HepG2 (cell line): ENCODE measurements around the gene ARHGAP32. TPM values are rescaled to one million over a fixed set of nuclear protein-coding genes. Genes with fewer than 3 reads are reported as not detected.
"Not testable (repeated sequence)": the region's sequence is repeated elsewhere in the genome, so short reads cannot be mapped to it uniquely, and the experiment has no call there.

Experiments
- ATAC-seq: fragments of 200-7000 bp; cut with Tn5 transposase; 3 replicates; pipeline ENCODE4 v1.9.1; 2020; ENCODE audit warnings: mild to moderate bottlenecking, moderate library complexity
- BruUV-seq: library from RNA; stranded (reverse); fragments of 400-500 nt; replicated peaks from 2 replicates; lab custom pipeline; 2021; lab: Mats Ljungman, UMichigan
- CTCF ChIA-PET: fragments of 300-600 bp; formaldehyde crosslinking; extraction: SDS; loops from one replicate; lab custom pipeline; 2021; ENCODE audit warnings: low total read pairs, inconsistent platforms, low intra/inter-chr PET ratio; lab: Yijun Ruan, JAX
- POLR2A ChIA-PET: fragments of 350-600 bp; sonication (Branson Sonifier 250); formaldehyde crosslinking; loops from one replicate; lab custom pipeline; 2020; ENCODE audit warnings: antibody characterized with exemption, inconsistent platforms; lab: Yijun Ruan, JAX
- DNase-seq: peaks from one replicate; pipeline ENCODE4 v3.0.0-alpha.2; 2015; ENCODE audit warnings: low spot score
- FAIRE-seq: peaks from 3 replicates; lab custom pipeline; 2011; peaks lifted over from hg19 to GRCh38; lab: Jason Lieb, UNC
- H2AFZ ChIP-seq: one replicate; pipeline ENCODE4 v1.6.1; 2011; ENCODE audit warnings: low read length, inconsistent platforms
- H3K27ac ChIP-seq: fragments of 300-600 bp; 3 replicates; pipeline ENCODE4 v1.8.0; 2011; ENCODE audit warnings: mixed run types, mild to moderate bottlenecking, mixed read lengths, low read length, inconsistent platforms; ENCODE audit not compliant: insufficient read depth; ENCODE audit errors: extremely low read length
- H3K27me3 ChIP-seq, 2 experiments: fragments of 200-600 bp in 1 of 2; 2 replicates in 1 of 2; 3 replicates in 1 of 2; pipeline versions ENCODE4 v1.6.0 to v1.8.0; 2011; ENCODE audit warnings: low read length in 2 of 2, mild to moderate bottlenecking in 2 of 2, moderate library complexity in 2 of 2, inconsistent platforms in 1 of 2; ENCODE audit not compliant: insufficient read depth in 2 of 2, control insufficient read depth in 1 of 2
- H3K36me3 ChIP-seq, 2 experiments: fragments of 200-600 bp in 1 of 2; replicated peaks in 1 of 2; 2 replicates in 1 of 2; 3 replicates in 1 of 2; pipeline versions ENCODE4 v1.5.1 to v1.8.0; 2011; ENCODE audit warnings: low read length in 2 of 2, inconsistent platforms in 1 of 2; ENCODE audit not compliant: insufficient read depth in 2 of 2, control insufficient read depth in 1 of 2
- H3K4me1 ChIP-seq: 2 replicates; pipeline ENCODE4 v1.5.1; 2012; ENCODE audit warnings: low read length, inconsistent platforms; ENCODE audit not compliant: insufficient read depth
- H3K4me2 ChIP-seq: 2 replicates; pipeline ENCODE4 v1.6.0; 2011; ENCODE audit warnings: low read depth, low read length, inconsistent platforms
- H3K4me3 ChIP-seq, 3 experiments: fragments of 200-600 bp in 1 of 3; sonication (generic), shearing (Covaris generic) in 1 of 3; replicated peaks in 1 of 3; 2 replicates each; pipeline ENCODE4 v1.5.1; 2011 to 2016; ENCODE audit warnings: low read length in 3 of 3, inconsistent platforms in 2 of 3, low read depth in 2 of 3, mild to moderate bottlenecking in 2 of 3, control low read depth in 1 of 3, mixed read lengths in 1 of 3; ENCODE audit not compliant: insufficient read depth in 1 of 3
- H3K79me2 ChIP-seq: one replicate; pipeline ENCODE4 v1.6.1; 2011; ENCODE audit warnings: low read length, inconsistent platforms; ENCODE audit not compliant: insufficient read depth
- H3K9ac ChIP-seq: 2 replicates; pipeline ENCODE4 v1.6.0; 2011; ENCODE audit warnings: mild to moderate bottlenecking, low read depth, low read length, inconsistent platforms; ENCODE audit not compliant: insufficient read depth
- H3K9me3 ChIP-seq: 2 replicates; pipeline ENCODE4 v1.5.1; 2012; ENCODE audit warnings: mild to moderate bottlenecking, low read length
- H4K20me1 ChIP-seq: 2 replicates; pipeline ENCODE4 v1.6.0; 2011; ENCODE audit warnings: inconsistent platforms, mild to moderate bottlenecking, low read length, moderate library complexity; ENCODE audit not compliant: insufficient read depth
- ARID2 ChIP-seq: sonication (generic); formaldehyde crosslinking; IDR thresholded peaks from 2 replicates; pipeline ENCODE4 v1.8.1; 2022; ENCODE audit warnings: mild to moderate bottlenecking, missing genetic modification reagents, borderline replicate concordance
- DR1 ChIP-seq: sonication (generic); formaldehyde crosslinking; IDR thresholded peaks from 2 replicates; pipeline ENCODE4 v1.8.0; 2021; ENCODE audit warnings: mild to moderate bottlenecking, missing genetic modification reagents, inconsistent platforms
- HIVEP1 ChIP-seq: sonication (generic); formaldehyde crosslinking; IDR thresholded peaks from 2 replicates; pipeline ENCODE4 v1.4.0; 2020; ENCODE audit warnings: mild to moderate bottlenecking, missing genetic modification reagents
- PREB ChIP-seq: sonication (generic); formaldehyde crosslinking; IDR thresholded peaks from 2 replicates; pipeline ENCODE4 v1.4.0; 2020; ENCODE audit warnings: missing genetic modification reagents
- RERE ChIP-seq: IDR thresholded peaks from 2 replicates; pipeline ENCODE4 v1.6.1; 2016; ENCODE audit warnings: low read depth, missing genetic modification reagents, missing compliant biosample characterization
- RNF2 ChIP-seq: fragments of 450-650 bp; conservative IDR thresholded peaks from 2 replicates; pipeline ENCODE4 v1.6.1; 2016; ENCODE audit warnings: low read depth
- ZNF367 ChIP-seq: sonication (generic); formaldehyde crosslinking; IDR thresholded peaks from 2 replicates; pipeline ENCODE4 v1.4.0; 2020; ENCODE audit warnings: missing genetic modification reagents, borderline replicate concordance
- ZNF496 ChIP-seq: sonication (generic); formaldehyde crosslinking; IDR thresholded peaks from 2 replicates; pipeline ENCODE4 v1.8.1; 2023; ENCODE audit warnings: mild to moderate bottlenecking, moderate library complexity, missing genetic modification reagents; ENCODE audit not compliant: insufficient replicate concordance
- ZNF501 ChIP-seq: sonication (generic); formaldehyde crosslinking; IDR thresholded peaks from 2 replicates; pipeline ENCODE4 v1.5.1; 2020; ENCODE audit warnings: mild to moderate bottlenecking, moderate library complexity, missing genetic modification reagents
- WGBS: methylation state at CpG from one replicate; pipeline ENCODE4 v1.1.6; 2017; ENCODE audit warnings: low lambda C conversion rate; 5-methylcytosine and 5-hydroxymethylcytosine counted together
- in situ Hi-C: cut with HindIII; loops from 2 replicates; pipeline ENCODE4 v1.10.0; 2017; ENCODE audit warnings: low pct_unique_long_range_greater_than_20kb; ENCODE audit not compliant: extremely low pct_ligation_motif_present
- intact Hi-C: fragments of 100-400 bp; cut with micrococcal nuclease; formaldehyde crosslinking; loops from one replicate; pipeline ENCODE4 v1.10.0; 2022; ENCODE audit not compliant: unreplicated experiment
- polyA plus RNA-seq, 8 experiments: library from polyadenylated mRNA; depleted of rRNA in 3 of 8; stranded (reverse) in 7 of 8; unstranded in 1 of 8; fragments of >200 nt; fragmentation: Illumina TruSeq in 4 of 8; extraction: Trizol in 4 of 8; gene quantifications; 2 replicates each; pipeline versions ENCODE4 v1.2.1 to v1.2.3, GENCODE V29; 2011 to 2016; ENCODE audit warnings: low read depth in 4 of 8, missing spikeins in 1 of 8, mixed read lengths in 1 of 8; ENCODE audit not compliant: insufficient read depth in 1 of 8
- total RNA-seq, 5 experiments: library from RNA; depleted of rRNA; stranded (reverse); fragments of >200 nt; fragmentation: Illumina TruSeq; extraction: Trizol; gene quantifications; 2 replicates each; pipeline ENCODE4 v1.2.3, GENCODE V29; 2016; ENCODE audit warnings: low read depth in 1 of 5
- TF ChIP-seq, protein P1 (sequence below): IDR thresholded peaks from 2 replicates; pipeline ENCODE4 v1.6.1; 2016; ENCODE audit warnings: low read depth, borderline replicate concordance

Gene ARHGAP32
- total and polyA plus RNA-seq, 2 of the 13 experiments (the other 11 are each of a cell fraction or from before 2014, with no cell fraction given): 6.3 to 8.2 TPM

DNA sequence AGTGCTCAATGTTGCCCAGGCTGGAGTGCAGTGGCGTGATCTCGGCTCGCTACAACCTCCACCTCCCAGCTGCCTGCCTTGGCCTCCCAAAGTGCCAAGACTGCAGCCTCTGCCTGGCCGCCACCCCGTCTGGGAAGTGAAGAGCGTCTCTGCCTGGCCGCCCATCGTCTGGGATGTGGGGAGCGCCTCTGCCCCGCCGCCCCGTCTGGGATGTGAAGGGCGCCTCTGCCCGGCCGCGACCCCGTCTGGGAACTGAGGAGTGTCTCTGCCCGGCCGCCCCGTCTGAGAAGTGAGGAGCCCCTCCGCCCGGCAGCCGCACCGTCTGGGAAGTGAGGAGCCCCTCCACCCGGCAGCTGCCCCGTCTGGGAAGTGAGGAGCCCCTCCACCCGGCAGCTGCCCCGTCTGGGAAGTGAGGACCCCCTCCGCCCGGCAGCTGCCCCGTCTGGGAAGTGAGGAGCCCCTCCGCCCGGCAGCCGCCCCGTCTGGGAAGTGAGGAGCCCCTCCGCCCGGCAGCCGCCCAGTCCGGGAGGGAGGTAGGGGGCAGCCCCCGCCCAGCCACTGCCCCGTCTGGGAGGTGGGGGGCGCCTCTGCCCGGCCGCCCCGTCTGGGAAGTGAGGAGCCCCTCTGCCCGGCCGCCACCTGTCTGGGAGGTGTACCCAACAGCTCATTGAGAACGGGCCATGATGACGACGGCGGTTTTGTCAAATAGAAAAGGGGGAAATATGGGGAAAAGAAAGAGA lies 63.1 kb downstream of the ARHGAP32 start:
- intact Hi-C loops, BruUV-seq, H3K79me2 ChIP-seq, H3K36me3 ChIP-seq, CTCF ChIA-PET, H3K27me3 ChIP-seq, H3K27ac ChIP-seq, H3K4me3 ChIP-seq, H3K4me2 ChIP-seq, DNase-seq, in situ Hi-C loops, FAIRE-seq, H2AFZ ChIP-seq, H4K20me1 ChIP-seq, POLR2A ChIA-PET, H3K9me3 ChIP-seq, ATAC-seq, H3K9ac ChIP-seq, H3K4me1 ChIP-seq: not testable (repeated sequence)
- WGBS: 94% methylated on average over 25 of the region's 51 CpGs

DNA sequence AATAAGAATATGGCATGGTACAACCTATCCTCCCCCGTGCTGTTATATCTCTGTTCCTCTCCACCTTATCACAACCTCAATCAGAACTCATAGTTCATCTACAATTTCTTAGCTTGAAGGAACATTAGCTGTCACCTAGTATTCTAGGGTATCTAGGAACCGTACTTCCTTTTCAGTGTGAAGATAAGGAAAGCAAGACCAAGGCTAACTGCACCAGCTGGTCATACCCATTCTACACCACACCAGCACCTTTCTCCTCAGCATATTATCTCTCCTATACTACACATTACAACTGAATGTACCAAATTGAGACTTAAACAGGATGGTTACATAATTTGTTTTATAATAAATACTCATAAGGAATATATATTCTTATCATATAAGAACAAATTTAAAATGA lies 73.1 kb downstream of the ARHGAP32 start:
- no peak for FAIRE-seq
- no peak for DNase-seq
- Histone ChIP-seq H3K27me3 (no peaks in the 10 kb centered on the region), H3K4me2 (no peak overlapping the region), H3K36me3 (peaks cover 0 to 13% of the 10 kb centered on the region in 2 experiments; a peak in 2 of 5 replicates), H4K20me1 (no peaks in the 10 kb centered on the region), H3K9ac (no peak overlapping the region), H3K9me3 (no peaks in the 10 kb centered on the region), H3K4me3 (no peak overlapping the region), H3K79me2 (no peaks in the 10 kb centered on the region), H2AFZ (no peak overlapping the region), H3K4me1 (peaks cover 35% of the 10 kb centered on the region), H3K27ac (no peak overlapping the region)
- intact Hi-C loops: loop anchor here (5.0 kb wide), 1 partner anchor 83 kb away; no protein-coding TSS in a partner anchor
- BruUV-seq: no TSS peak
- ChIA-PET POLR2A (no interaction called here), CTCF (interaction anchor here (2.4 to 4.5 kb wide), 2 partner anchors 213 to 245 kb away, joined by 12 to 65 read pairs; no protein-coding TSS in a partner anchor)
- no peak for ATAC-seq
- WGBS: 97% methylated on average over 2 of the region's 2 CpGs
- in situ Hi-C loops: loop anchor here (5.0 kb wide), 1 partner anchor 213 kb away; no protein-coding TSS in a partner anchor
- TF ChIP-seq ZNF367: no peak
- TF ChIP-seq, protein P1, sequence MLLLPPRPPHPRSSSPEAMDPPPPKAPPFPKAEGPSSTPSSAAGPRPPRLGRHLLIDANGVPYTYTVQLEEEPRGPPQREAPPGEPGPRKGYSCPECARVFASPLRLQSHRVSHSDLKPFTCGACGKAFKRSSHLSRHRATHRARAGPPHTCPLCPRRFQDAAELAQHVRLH: no peak
- no peak for TF ChIP-seq HIVEP1 (CRISPR knock-in tag)
- no peak for TF ChIP-seq PREB (CRISPR knock-in tag)
- no peak for TF ChIP-seq ARID2 (CRISPR knock-in tag)
- TF ChIP-seq ZNF496 (CRISPR knock-in tag): no peak
- TF ChIP-seq DR1 (CRISPR knock-in tag): no peak
- no peak for TF ChIP-seq RNF2
- no peak for TF ChIP-seq ZNF501 (CRISPR knock-in tag)
- no peak for TF ChIP-seq RERE (CRISPR knock-in tag)
